Measurements from ENCODE around the gene MINDY1. TPM values are rescaled to one million over a fixed set of nuclear protein-coding genes. Genes with fewer than 3 reads are reported as not detected.

The MINDY1 gene
- total and polyA plus RNA-seq, 4 donors = 7.8 to 31.0 (median 16.7) TPM

DNA sequence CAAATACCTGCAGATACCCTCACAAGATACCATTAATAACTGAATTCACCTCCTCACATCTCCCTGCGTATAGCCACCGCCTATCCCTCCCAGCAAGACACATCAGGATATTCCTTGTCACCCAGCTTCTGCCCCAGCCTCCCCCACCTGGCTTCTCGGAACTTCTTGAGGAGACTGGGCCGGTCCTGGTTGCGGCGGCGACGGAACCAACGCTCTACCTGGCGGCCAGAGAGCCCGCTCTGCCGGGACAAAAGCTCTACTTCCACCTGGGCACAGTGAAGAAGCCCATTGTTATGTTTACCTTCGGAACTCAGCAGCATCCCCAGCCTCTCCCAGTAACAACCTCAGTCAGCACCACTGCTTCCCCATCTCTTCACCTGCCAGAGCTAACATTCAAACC is 38.8 kb downstream of the MINDY1 start:
- DNase-seq (no peak), ATAC-seq (ENCODE audit: insufficient read depth, low FRiP score) (no peak)
- H3K27me3 ChIP-seq (ENCODE audit: control insufficient read depth in 3 of 3, insufficient read depth in 3 of 3, low read length in 2 of 3) = no peaks in the 10 kb centered on the region
- H3K9me3 ChIP-seq (ENCODE audit: control insufficient read depth in 4 of 4, insufficient read depth in 3 of 4, low read length in 3 of 4) = no peaks in the 10 kb centered on the region
- no peak overlapping the region for H3K4me3 ChIP-seq
- H3K36me3 ChIP-seq (ENCODE audit: control insufficient read depth in 4 of 4, insufficient read depth in 4 of 4, low read length in 4 of 4) = peaks cover 35 to 50% (median 47%) of the 10 kb centered on the region in 4 donors
- TF ChIP-seq CTCF (IDR thresholded peaks at IDR 0.05; ENCODE audit: control extremely low read depth, extremely low read depth) = no peak
- peak overlapping the region in 1 of 2 donors; percentile 37 for H3K27ac ChIP-seq (ENCODE audit: low read depth in 1 of 2, low read length in 1 of 2)
- no peak overlapping the region for H3K9ac ChIP-seq (ENCODE audit: insufficient read depth in 1 of 2, low read length in 2 of 2)
- peaks cover 21 to 27% (median 25%) of the 10 kb centered on the region in 5 donors for H3K4me1 ChIP-seq (ENCODE audit: control insufficient read depth in 5 of 5, insufficient read depth in 5 of 5, low read length in 5 of 5)
- WGBS, 2 donors = 94 to 96% methylated on average over 13 of the region's 13 CpGs

- peaks cover 41 to 66% (median 58%) of the 10 kb centered on the region in 4 donors for H3K36me3 ChIP-seq (ENCODE audit: control insufficient read depth in 4 of 4, insufficient read depth in 4 of 4, low read length in 4 of 4)
- 80 to 84% methylated on average over 6 of the region's 6 CpGs for WGBS, 2 donors
- ATAC-seq (ENCODE audit: insufficient read depth, low FRiP score) (no peak), DNase-seq (no peak)
- no peak for TF ChIP-seq CTCF (IDR thresholded peaks at IDR 0.05; ENCODE audit: control extremely low read depth, extremely low read depth)
- no peak overlapping the region for H3K9ac ChIP-seq (ENCODE audit: insufficient read depth in 1 of 2, low read length in 2 of 2)
- no peak overlapping the region for H3K27ac ChIP-seq (ENCODE audit: low read depth in 1 of 2, low read length in 1 of 2)
- no peaks in the 10 kb centered on the region for H3K27me3 ChIP-seq (ENCODE audit: control insufficient read depth in 3 of 3, insufficient read depth in 3 of 3, low read length in 2 of 3)
- H3K4me1 ChIP-seq (ENCODE audit: control insufficient read depth in 5 of 5, insufficient read depth in 5 of 5, low read length in 5 of 5) = peaks cover 4 to 7% (median 7%) of the 10 kb centered on the region in 5 donors
- no peak overlapping the region for H3K4me3 ChIP-seq
- no peaks in the 10 kb centered on the region for H3K9me3 ChIP-seq (ENCODE audit: control insufficient read depth in 4 of 4, insufficient read depth in 3 of 4, low read length in 3 of 4)
Measured at GRCh38 chr1:150966011-150966410, 40.7 kb downstream of the MINDY1 start.

- no peak for DNase-seq
- Histone ChIP-seq H3K36me3 (ENCODE audit: control insufficient read depth in 4 of 4, insufficient read depth in 4 of 4, low read length in 4 of 4) (peaks cover 45 to 70% (median 62%) of the 10 kb centered on the region in 4 donors), H3K9me3 (ENCODE audit: control insufficient read depth in 4 of 4, insufficient read depth in 3 of 4, low read length in 3 of 4) (no peaks in the 10 kb centered on the region), H3K9ac (ENCODE audit: insufficient read depth in 1 of 2, low read length in 2 of 2) (no peak overlapping the region), H3K4me3 (no peak overlapping the region), H3K27ac (ENCODE audit: low read depth in 1 of 2, low read length in 1 of 2) (no peak overlapping the region), H3K27me3 (ENCODE audit: control insufficient read depth in 3 of 3, insufficient read depth in 3 of 3, low read length in 2 of 3) (no peaks in the 10 kb centered on the region), H3K4me1 (ENCODE audit: control insufficient read depth in 5 of 5, insufficient read depth in 5 of 5, low read length in 5 of 5) (peaks cover 2 to 3% (median 3%) of the 10 kb centered on the region in 5 donors)
- 90 to 91% methylated on average over 4 of the region's 4 CpGs for WGBS, 2 donors
- TF ChIP-seq CTCF (IDR thresholded peaks at IDR 0.05; ENCODE audit: control extremely low read depth, extremely low read depth) = no peak
- ATAC-seq (ENCODE audit: insufficient read depth, low FRiP score) = no peak
Measured at GRCh38 chr1:150965605-150966004, 41.1 kb downstream of the MINDY1 start.

- H3K9ac ChIP-seq (ENCODE audit: insufficient read depth in 1 of 2, low read length in 2 of 2) = no peak overlapping the region
- DNase-seq (no peak), ATAC-seq (ENCODE audit: insufficient read depth, low FRiP score) (no peak)
- peaks cover 57 to 83% (median 67%) of the 10 kb centered on the region in 4 donors for H3K36me3 ChIP-seq (ENCODE audit: control insufficient read depth in 4 of 4, insufficient read depth in 4 of 4, low read length in 4 of 4)
- TF ChIP-seq CTCF (IDR thresholded peaks at IDR 0.05; ENCODE audit: control extremely low read depth, extremely low read depth) = no peak
- H3K27ac ChIP-seq (ENCODE audit: low read depth in 1 of 2, low read length in 1 of 2) = no peak overlapping the region
- no peaks in the 10 kb centered on the region for H3K9me3 ChIP-seq (ENCODE audit: control insufficient read depth in 4 of 4, insufficient read depth in 3 of 4, low read length in 3 of 4)
- no peak overlapping the region for H3K4me3 ChIP-seq
- H3K27me3 ChIP-seq (ENCODE audit: control insufficient read depth in 3 of 3, insufficient read depth in 3 of 3, low read length in 2 of 3) = no peaks in the 10 kb centered on the region
- H3K4me1 ChIP-seq (ENCODE audit: control insufficient read depth in 5 of 5, insufficient read depth in 5 of 5, low read length in 5 of 5) = no peaks in the 10 kb centered on the region
- 67 to 71% methylated on average over 5 of the region's 5 CpGs for WGBS, 2 donors
Measured at GRCh38 chr1:150964164-150964489, 42.6 kb downstream of the MINDY1 start.

Measured in lung (tissue), 12 donors.